ENCODE measurements around the gene COL19A1. TPM values are rescaled to one million over a fixed set of nuclear protein-coding genes. Genes with fewer than 3 reads are reported as not detected.
A peak's percentile ranks its signal among the peaks of the same experiment; 100 is the strongest.
"Not testable (repeated sequence)": the region's sequence is repeated elsewhere in the genome, so short reads cannot be mapped to it uniquely, and the experiment has no call there.

The COL19A1 gene
- polyA plus RNA-seq (2013, experiment 1 of 2): 0.05 TPM
- 0.13 TPM for polyA plus RNA-seq (2013, experiment 2 of 2)

DNA sequence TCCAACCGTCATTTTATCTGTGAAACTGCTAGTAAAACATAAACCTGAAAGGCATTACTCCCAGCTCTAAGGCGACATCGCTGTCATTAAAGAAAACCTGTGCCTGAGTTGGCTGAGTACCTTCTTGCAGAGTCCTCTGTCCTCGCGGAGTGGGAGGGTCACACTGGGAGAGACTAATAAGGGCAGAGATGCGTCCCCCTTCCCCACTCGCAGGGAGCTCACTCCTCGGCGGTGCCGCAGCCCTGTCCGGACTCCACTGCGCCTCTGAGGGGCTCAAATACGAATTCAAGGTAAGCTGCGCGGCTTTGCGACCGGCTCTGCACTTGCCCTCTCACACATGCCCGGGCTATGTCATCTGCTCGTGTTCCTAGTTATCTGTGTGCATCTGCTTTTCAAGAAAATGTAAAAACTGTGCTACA lies at the start of gene COL19A1:
Gene COL19A1 (plus strand): TSS at position 206 of the 419 bp plus-strand sequence. CDS start 13,012 bp downstream, outside the sequence.
- Histone ChIP-seq H3K27me3 (ENCODE audit: insufficient read depth, low read length) (peaks cover 65% of the 10 kb centered on the region), H3K27ac (ENCODE audit: low read depth, low read length) (no peak within 1 kb of the TSS), H3K9me3 (ENCODE audit: insufficient read depth, low read depth, low read length) (no peaks in the 10 kb centered on the region), H3K4me3 (ENCODE audit: low read length) (peak within 1 kb of the TSS; percentile 55), H3K4me1 (ENCODE audit: insufficient read depth, low read length) (peaks cover 15% of the 10 kb centered on the region; the same call in 1 of the 2 replicates), H3K9ac (ENCODE audit: low read depth, low read length) (no peak within 1 kb of the TSS), H3K36me3 (ENCODE audit: insufficient read depth, low read length) (no peaks in the 10 kb centered on the region)
- 4% methylated on average over 19 of the region's 19 CpGs for WGBS

DNA sequence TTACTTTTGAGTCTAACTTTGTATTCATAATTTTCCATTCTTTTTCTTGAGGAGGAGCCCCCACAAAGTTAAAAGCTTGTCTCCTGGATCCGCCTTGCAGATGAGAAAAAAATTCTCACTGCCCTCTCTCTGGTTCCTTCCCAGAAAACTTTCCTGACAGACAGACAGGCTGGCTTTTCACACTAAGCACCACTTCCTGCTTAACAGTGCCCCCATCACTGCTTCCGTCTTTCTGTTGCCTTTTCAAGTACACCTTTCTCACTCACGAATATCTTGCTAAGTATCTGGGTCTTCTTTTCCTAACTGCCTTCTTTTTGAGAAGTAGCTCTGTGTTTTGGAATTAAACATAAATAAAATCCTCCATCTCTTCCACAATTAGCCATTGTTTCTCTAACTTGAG lies 49.8 kb upstream of the COL19A1 start:
- 39% methylated on average over 3 of the region's 3 CpGs for WGBS
- H3K9ac ChIP-seq (ENCODE audit: low read depth, low read length): no peak overlapping the region
- H3K4me3 ChIP-seq (ENCODE audit: low read length): no peak overlapping the region
- H3K4me1 ChIP-seq (ENCODE audit: insufficient read depth, low read length): peaks cover 35% of the 10 kb centered on the region
- no peaks in the 10 kb centered on the region for H3K36me3 ChIP-seq (ENCODE audit: insufficient read depth, low read length)
- H3K9me3 ChIP-seq (ENCODE audit: insufficient read depth, low read depth, low read length): no peaks in the 10 kb centered on the region
- no peaks in the 10 kb centered on the region for H3K27me3 ChIP-seq (ENCODE audit: insufficient read depth, low read length)
- H3K27ac ChIP-seq (ENCODE audit: low read depth, low read length): no peak overlapping the region

DNA sequence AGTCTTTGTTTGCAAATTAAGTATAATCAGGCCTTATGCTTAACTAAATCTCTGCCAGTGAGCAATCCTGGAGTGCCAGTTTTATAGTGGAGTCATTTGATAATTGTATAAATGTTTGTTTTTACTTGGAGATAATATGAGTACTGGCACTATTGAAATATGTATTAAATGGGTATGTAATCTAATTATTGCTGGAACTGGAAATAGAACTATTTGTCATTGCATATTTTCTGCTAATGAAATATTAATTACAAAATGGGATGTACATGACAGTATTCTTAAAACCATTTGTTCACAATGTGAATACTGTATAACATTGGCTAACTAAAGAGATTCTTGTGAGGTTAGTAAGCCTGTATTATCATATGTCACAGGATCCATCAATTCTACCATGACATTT lies 49.0 kb upstream of the COL19A1 start:
- no peaks in the 10 kb centered on the region for H3K27me3 ChIP-seq (ENCODE audit: insufficient read depth, low read length)
- H3K4me1 ChIP-seq (ENCODE audit: insufficient read depth, low read length): peaks cover 35% of the 10 kb centered on the region
- H3K4me3 ChIP-seq (ENCODE audit: low read length): no peak overlapping the region
- H3K36me3 ChIP-seq (ENCODE audit: insufficient read depth, low read length): no peaks in the 10 kb centered on the region
- no peaks in the 10 kb centered on the region for H3K9me3 ChIP-seq (ENCODE audit: insufficient read depth, low read depth, low read length)
- H3K27ac ChIP-seq (ENCODE audit: low read depth, low read length): no peak overlapping the region
- no peak overlapping the region for H3K9ac ChIP-seq (ENCODE audit: low read depth, low read length)

DNA sequence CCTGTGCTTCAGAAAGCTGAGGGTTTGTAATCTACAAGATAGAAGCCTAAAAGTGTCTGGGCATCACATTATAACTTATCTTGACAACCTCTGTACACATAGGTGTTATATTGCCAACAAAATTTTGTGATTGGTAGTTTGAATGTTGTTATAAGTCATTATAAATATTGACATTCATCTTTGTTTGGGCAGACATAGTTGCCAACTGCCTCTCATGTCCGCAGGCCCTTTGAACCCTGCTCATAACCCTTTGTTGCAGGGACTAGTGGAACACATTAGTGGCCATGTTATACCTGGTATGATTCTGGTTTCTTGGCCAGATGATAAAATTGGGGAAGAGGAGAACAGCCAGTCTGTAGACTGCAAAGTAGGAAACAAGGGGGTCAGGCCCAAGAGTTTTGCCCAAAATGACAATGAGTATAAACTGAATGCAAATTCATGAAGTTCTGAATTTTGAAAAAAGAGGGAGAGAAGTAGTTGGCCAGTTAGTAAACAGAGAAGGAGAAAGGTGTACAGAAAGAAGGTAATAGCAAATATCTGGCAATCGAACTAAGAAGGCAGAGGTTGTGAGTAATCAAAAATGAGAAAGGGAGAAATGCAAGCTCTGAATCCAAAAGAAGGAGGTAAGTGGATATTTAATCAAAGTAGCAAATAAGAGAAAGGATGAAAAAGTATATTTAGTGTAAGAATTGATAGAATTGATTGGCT lies 48.0 kb upstream of the COL19A1 start:
- 97% methylated on average over 2 of the region's 2 CpGs for WGBS

DNA sequence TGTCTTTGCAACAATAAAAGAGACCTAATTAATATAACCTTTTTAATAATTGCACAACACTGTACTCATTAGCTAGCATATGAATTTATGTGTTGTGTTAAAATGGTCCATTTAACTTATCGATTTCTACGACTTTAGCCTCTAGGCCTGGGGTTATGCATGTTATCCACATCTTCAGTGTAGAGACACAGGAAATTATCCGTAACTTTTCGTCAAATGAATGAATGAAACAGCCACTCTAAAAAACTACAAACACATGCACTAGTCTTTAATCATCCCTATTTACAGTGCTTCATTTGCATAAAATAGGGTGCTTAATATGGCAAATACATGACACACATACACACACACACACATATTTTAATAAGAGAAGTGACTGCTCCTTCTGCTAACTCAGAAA lies 47.2 kb upstream of the COL19A1 start:
- Histone ChIP-seq H3K4me3 (ENCODE audit: low read length) (no peak overlapping the region), H3K9ac (ENCODE audit: low read depth, low read length) (no peak overlapping the region), H3K27ac (ENCODE audit: low read depth, low read length) (no peak overlapping the region), H3K36me3 (ENCODE audit: insufficient read depth, low read length) (no peaks in the 10 kb centered on the region), H3K9me3 (ENCODE audit: insufficient read depth, low read depth, low read length) (no peaks in the 10 kb centered on the region), H3K4me1 (ENCODE audit: insufficient read depth, low read length) (peaks cover 18% of the 10 kb centered on the region), H3K27me3 (ENCODE audit: insufficient read depth, low read length) (no peaks in the 10 kb centered on the region)
- 98% methylated on average over 4 of the region's 4 CpGs for WGBS

More for the DNA sequence above, 48.0 kb upstream of the COL19A1 start:
- Histone ChIP-seq H3K9ac (ENCODE audit: low read depth, low read length) (no peak overlapping the region), H3K4me1 (ENCODE audit: insufficient read depth, low read length) (peaks cover 26% of the 10 kb centered on the region), H3K27ac (ENCODE audit: low read depth, low read length) (no peak overlapping the region), H3K4me3 (ENCODE audit: low read length) (no peak overlapping the region), H3K27me3 (ENCODE audit: insufficient read depth, low read length) (no peaks in the 10 kb centered on the region), H3K9me3 (ENCODE audit: insufficient read depth, low read depth, low read length) (no peaks in the 10 kb centered on the region), H3K36me3 (ENCODE audit: insufficient read depth, low read length) (no peaks in the 10 kb centered on the region)

DNA sequence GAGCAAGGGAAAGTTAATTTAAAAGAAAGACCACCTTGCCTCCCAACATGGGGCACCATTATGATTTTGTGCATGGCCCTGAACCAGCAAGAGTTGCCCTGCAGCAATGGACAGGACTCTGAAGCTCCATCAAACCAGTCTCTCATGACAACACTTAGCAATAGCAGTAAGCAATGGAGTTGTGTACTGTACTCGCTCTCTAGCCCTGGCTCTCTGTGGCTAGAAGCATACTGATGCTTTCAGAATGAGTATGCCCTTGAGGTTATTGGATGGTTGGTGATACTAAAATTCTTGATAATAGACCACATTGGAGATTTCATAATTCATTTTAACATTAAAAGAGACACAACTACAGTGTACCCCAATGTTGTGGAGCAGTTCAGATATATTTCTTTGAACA lies 46.3 kb upstream of the COL19A1 start:
- no peaks in the 10 kb centered on the region for H3K9me3 ChIP-seq (ENCODE audit: insufficient read depth, low read depth, low read length)
- no peaks in the 10 kb centered on the region for H3K36me3 ChIP-seq (ENCODE audit: insufficient read depth, low read length)
- WGBS: 94% methylated on average over 1 of the region's 1 CpG
- H3K27me3 ChIP-seq (ENCODE audit: insufficient read depth, low read length): no peaks in the 10 kb centered on the region
- peaks cover 13% of the 10 kb centered on the region for H3K4me1 ChIP-seq (ENCODE audit: insufficient read depth, low read length)
- H3K27ac ChIP-seq (ENCODE audit: low read depth, low read length): no peak overlapping the region
- no peak overlapping the region for H3K4me3 ChIP-seq (ENCODE audit: low read length)
- H3K9ac ChIP-seq (ENCODE audit: low read depth, low read length): no peak overlapping the region

DNA sequence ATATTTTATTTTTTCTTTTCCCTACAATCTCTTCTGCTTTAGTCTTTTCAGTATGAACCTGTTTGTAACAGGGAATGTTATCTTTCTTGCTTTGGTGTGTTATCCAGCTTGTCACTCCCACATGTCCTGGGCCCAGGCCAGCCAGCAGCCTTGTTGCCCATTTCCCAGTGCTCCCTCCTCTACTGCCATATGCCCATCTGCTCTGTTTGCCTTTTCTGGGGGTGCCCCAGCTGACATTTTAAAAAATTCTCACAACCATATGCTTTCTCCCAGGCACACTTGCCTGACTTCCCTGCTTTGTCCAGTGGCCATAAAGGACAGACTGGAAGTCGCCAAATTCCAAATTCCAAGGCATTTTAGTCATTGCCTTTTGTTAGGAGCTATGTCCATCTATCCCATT lies 45.9 kb upstream of the COL19A1 start:
- no peaks in the 10 kb centered on the region for H3K9me3 ChIP-seq (ENCODE audit: insufficient read depth, low read depth, low read length)
- H3K4me1 ChIP-seq (ENCODE audit: insufficient read depth, low read length): peaks cover 10% of the 10 kb centered on the region
- WGBS: 90% methylated on average over 1 of the region's 1 CpG

DNA sequence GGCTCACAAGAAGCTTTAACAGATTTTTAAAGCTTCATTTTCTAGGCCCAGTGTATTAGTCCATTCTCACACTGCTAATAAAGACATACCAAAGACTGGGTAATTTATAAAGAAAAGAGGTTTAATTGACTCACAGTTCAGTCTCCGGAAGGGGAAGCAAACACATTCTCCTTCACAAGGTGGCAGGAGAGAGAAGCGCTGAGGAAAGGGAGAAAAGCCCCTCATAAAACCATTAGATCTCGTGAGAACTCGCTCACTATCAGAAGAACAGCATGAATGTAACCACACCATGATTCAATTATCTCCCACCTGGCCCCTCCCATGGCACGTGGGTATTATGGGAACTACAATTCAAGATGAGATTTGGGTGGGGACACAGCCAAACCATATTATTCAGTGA lies 42.0 kb upstream of the COL19A1 start:
- not testable (repeated sequence) for H3K36me3 ChIP-seq (ENCODE audit: insufficient read depth, low read length); H3K4me3 ChIP-seq (ENCODE audit: low read length); H3K9ac ChIP-seq (ENCODE audit: low read depth, low read length); H3K27ac ChIP-seq (ENCODE audit: low read depth, low read length); H3K9me3 ChIP-seq (ENCODE audit: insufficient read depth, low read depth, low read length); H3K4me1 ChIP-seq (ENCODE audit: insufficient read depth, low read length); H3K27me3 ChIP-seq (ENCODE audit: insufficient read depth, low read length)
- 75% methylated on average over 2 of the region's 5 CpGs for WGBS

More for the DNA sequence above, 45.9 kb upstream of the COL19A1 start:
- H3K9ac ChIP-seq (ENCODE audit: low read depth, low read length): no peak overlapping the region
- no peaks in the 10 kb centered on the region for H3K27me3 ChIP-seq (ENCODE audit: insufficient read depth, low read length)
- no peaks in the 10 kb centered on the region for H3K36me3 ChIP-seq (ENCODE audit: insufficient read depth, low read length)
- no peak overlapping the region for H3K27ac ChIP-seq (ENCODE audit: low read depth, low read length)
- H3K4me3 ChIP-seq (ENCODE audit: low read length): no peak overlapping the region

DNA sequence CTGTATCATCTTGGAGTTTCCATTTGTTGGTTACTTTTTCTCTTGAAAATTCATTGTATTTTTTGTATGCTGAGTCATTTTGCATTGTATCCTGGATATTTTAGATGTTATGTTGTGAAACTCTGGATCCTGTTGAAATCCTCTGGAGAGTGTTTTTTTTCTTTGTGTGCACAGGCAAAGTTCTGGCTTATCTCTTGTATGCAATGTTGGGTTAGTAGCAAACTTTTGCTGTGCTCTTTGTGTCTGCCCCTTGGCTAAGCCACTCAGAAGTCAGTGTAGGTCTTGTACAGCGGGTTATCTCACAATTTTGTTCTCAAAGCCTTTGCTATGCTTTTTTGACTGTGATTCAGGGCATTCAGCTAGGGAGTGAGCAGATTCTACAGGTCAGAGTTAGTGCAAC lies 40.5 kb upstream of the COL19A1 start:
- Histone ChIP-seq H3K4me3 (ENCODE audit: low read length) (no peak overlapping the region), H3K36me3 (ENCODE audit: insufficient read depth, low read length) (no peaks in the 10 kb centered on the region), H3K4me1 (ENCODE audit: insufficient read depth, low read length) (no peaks in the 10 kb centered on the region), H3K9ac (ENCODE audit: low read depth, low read length) (no peak overlapping the region), H3K9me3 (ENCODE audit: insufficient read depth, low read depth, low read length) (no peaks in the 10 kb centered on the region), H3K27me3 (ENCODE audit: insufficient read depth, low read length) (no peaks in the 10 kb centered on the region), H3K27ac (ENCODE audit: low read depth, low read length) (no peak overlapping the region)
- WGBS: 88% methylated on average over 1 of the region's 1 CpG

DNA sequence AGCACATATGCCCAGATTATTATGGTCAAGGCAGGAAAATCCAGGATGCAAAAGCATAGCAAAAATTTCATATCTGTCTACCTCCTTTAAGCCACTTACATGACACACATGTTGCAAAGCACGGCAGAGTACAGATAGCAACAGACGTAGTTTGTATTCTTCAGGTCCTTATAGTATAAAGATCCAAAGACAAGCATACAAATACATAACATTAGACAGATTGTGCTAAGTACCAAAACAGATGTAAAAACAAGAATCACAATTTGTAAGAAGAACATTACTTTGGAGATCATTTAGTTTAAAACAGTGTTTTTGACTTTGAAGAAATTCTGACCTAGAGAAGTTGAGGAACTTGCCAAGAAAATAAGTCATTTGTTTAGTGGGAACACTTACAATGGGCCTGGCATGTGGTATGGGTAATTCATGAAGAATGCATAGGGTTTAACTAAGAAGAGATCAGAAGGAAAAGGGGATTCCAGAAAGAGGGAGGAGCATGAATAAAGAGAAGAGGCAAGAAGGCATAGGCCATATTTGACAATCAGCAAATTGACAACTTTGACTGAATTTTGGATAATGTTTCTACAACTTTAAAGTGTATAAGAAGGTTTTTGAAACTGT lies 39.0 kb upstream of the COL19A1 start:
- H3K4me1 ChIP-seq (ENCODE audit: insufficient read depth, low read length): no peaks in the 10 kb centered on the region
- no peak overlapping the region for H3K4me3 ChIP-seq (ENCODE audit: low read length)
- H3K36me3 ChIP-seq (ENCODE audit: insufficient read depth, low read length): no peaks in the 10 kb centered on the region
- H3K27ac ChIP-seq (ENCODE audit: low read depth, low read length): no peak overlapping the region
- no peak overlapping the region for H3K9ac ChIP-seq (ENCODE audit: low read depth, low read length)
- no peaks in the 10 kb centered on the region for H3K27me3 ChIP-seq (ENCODE audit: insufficient read depth, low read length)
- no peaks in the 10 kb centered on the region for H3K9me3 ChIP-seq (ENCODE audit: insufficient read depth, low read depth, low read length)
- WGBS: 90% methylated on average over 1 of the region's 2 CpGs

DNA sequence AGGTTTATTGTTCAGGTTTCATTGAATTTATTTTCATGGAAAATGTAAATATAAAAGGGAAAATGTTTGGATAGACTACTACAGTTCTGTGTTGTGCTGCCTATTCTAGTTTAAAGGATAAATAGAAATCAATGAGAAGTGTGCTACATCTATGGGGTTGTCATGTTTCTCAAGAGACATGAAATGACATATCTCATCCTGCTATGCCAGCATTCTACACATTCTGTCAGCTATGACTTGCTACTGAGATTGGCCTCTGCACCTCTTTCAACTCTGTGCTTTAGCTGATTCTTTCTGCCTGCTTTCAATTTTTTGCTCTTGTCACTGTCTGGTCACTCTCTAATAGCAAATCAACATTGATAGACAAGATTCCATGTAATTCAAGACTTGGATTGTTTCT lies 33.8 kb upstream of the COL19A1 start:
- H3K27me3 ChIP-seq (ENCODE audit: insufficient read depth, low read length): no peaks in the 10 kb centered on the region
- no peak overlapping the region for H3K4me3 ChIP-seq (ENCODE audit: low read length)
- H3K9ac ChIP-seq (ENCODE audit: low read depth, low read length): no peak overlapping the region
- H3K36me3 ChIP-seq (ENCODE audit: insufficient read depth, low read length): no peaks in the 10 kb centered on the region
- H3K4me1 ChIP-seq (ENCODE audit: insufficient read depth, low read length): no peaks in the 10 kb centered on the region
- no peak overlapping the region for H3K27ac ChIP-seq (ENCODE audit: low read depth, low read length)
- H3K9me3 ChIP-seq (ENCODE audit: insufficient read depth, low read depth, low read length): no peaks in the 10 kb centered on the region
